OCI-LY7 (cell line): ENCODE results near the gene GREM2.

Source experiments
- EZH2phosphoT487 ChIP-seq: fragments of 200-600 bp; sonication (generic); IDR thresholded peaks from 2 replicates; pipeline ENCODE4 v1.6.1; 2018; ENCODE audit warnings: low read depth, borderline replicate concordance, mild to moderate bottlenecking, mixed run types, antibody characterized with exemption, low read length, moderate library complexity, mixed read lengths
- TF ChIP-seq, protein P1 (sequence below): fragments of 200-600 bp; sonication (generic); conservative IDR thresholded peaks from 2 replicates; pipeline ENCODE4 v1.5.1; 2014; ENCODE audit warnings: mild to moderate bottlenecking, antibody characterized with exemption, low read length, moderate library complexity, mixed read lengths

DNA sequence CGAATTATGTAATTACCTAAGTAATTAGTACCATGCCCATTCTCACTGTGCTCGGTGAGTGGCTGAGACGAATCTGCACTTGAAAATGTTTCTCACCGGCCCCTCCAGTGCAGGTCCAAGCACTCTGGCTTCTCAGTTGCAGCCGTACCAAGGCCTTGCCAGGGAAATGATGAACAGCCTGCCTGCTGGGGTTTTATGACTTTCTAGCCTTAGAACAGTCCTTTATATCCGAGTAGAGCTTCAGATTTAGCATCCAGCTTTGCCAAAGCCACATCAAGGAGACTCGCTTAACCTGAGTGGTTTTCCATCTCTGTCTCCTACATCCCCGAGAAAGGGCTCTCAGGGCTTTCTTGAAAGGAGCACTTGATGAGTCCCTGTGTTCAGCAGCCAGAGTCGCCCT is 83.4 kb downstream of the GREM2 start:
- TF ChIP-seq, protein P1, sequence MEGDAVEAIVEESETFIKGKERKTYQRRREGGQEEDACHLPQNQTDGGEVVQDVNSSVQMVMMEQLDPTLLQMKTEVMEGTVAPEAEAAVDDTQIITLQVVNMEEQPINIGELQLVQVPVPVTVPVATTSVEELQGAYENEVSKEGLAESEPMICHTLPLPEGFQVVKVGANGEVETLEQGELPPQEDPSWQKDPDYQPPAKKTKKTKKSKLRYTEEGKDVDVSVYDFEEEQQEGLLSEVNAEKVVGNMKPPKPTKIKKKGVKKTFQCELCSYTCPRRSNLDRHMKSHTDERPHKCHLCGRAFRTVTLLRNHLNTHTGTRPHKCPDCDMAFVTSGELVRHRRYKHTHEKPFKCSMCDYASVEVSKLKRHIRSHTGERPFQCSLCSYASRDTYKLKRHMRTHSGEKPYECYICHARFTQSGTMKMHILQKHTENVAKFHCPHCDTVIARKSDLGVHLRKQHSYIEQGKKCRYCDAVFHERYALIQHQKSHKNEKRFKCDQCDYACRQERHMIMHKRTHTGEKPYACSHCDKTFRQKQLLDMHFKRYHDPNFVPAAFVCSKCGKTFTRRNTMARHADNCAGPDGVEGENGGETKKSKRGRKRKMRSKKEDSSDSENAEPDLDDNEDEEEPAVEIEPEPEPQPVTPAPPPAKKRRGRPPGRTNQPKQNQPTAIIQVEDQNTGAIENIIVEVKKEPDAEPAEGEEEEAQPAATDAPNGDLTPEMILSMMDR: no peak
- no peak for TF ChIP-seq EZH2phosphoT487
